ENCODE results near the gene CLCNKA. TPM values are rescaled to one million over a fixed set of nuclear protein-coding genes. Genes with fewer than 3 reads are reported as not detected.

The CLCNKA gene
- polyA plus RNA-seq, 1 of the 3 experiments (the other 2 are of a cell fraction) = 0.03 TPM

GRCh38 chr1:16006010-16006409, 15.8 kb upstream of the CLCNKA start (continued):
- TF ChIP-seq REST (IDR thresholded peaks at IDR 0.05; ENCODE audit: low read depth, low read length) = no peak
- no peak for TF ChIP-seq MXI1 (IDR thresholded peaks at IDR 0.05; ENCODE audit: low read depth, low read length)

- Histone ChIP-seq H3K79me2 (ENCODE audit: insufficient read depth) (no peaks in the 10 kb centered on the region), H3K4me2 (no peak overlapping the region), H3K9ac (no peak overlapping the region), H3K36me3 (replicated peaks in 1 of 2; ENCODE audit: control insufficient read depth in 1 of 2, insufficient read depth in 2 of 2, low read length in 1 of 2) (no peaks in the 10 kb centered on the region), H3K27ac (ENCODE audit: low read depth in 2 of 2, low read length in 1 of 2) (no peak overlapping the region), H3K27me3 (ENCODE audit: insufficient read depth) (no peaks in the 10 kb centered on the region), H3K9me3 (no peaks in the 10 kb centered on the region), H3K9me2 (no peaks in the 10 kb centered on the region), H3K4me1 (ENCODE audit: control insufficient read depth in 1 of 2, insufficient read depth in 2 of 2, low read depth in 1 of 2, low read length in 1 of 2) (no peaks in the 10 kb centered on the region; a peak in 1 of 4 replicates), H2AFZ (ENCODE audit: low read depth) (no peak overlapping the region), H3K4me3 (ENCODE audit: low read depth in 2 of 2, low read length in 1 of 2) (no peak overlapping the region), H3F3A (replicated peaks; ENCODE audit: insufficient read depth) (no peaks in the 10 kb centered on the region), H4K20me1 (ENCODE audit: insufficient read depth) (no peaks in the 10 kb centered on the region)
- DNase-seq = no peak
- POLR2A ChIA-PET = no interaction called here
- WGBS (ENCODE audit: low lambda C conversion rate) = 66% methylated on average over 9 of the region's 9 CpGs
- CTCF ChIA-PET = interaction anchor here (1.0 to 6.1 kb wide), 14 partner anchors 11 to 215 kb away, joined by 3 to 58 read pairs (median 4); partner anchors contain the start of genes FAM131C and HSPB7
- TF ChIP-seq TAF1 (IDR thresholded peaks at IDR 0.05; ENCODE audit: borderline replicate concordance, low read depth, low read length) = no peak
- no peak for TF ChIP-seq REST (IDR thresholded peaks at IDR 0.05; ENCODE audit: low read depth, low read length)
- no peak for TF ChIP-seq MXI1 (IDR thresholded peaks at IDR 0.05; ENCODE audit: low read depth, low read length)
- TF ChIP-seq ELF1 (IDR thresholded peaks at IDR 0.05) = no peak
- no peak for TF ChIP-seq PBX3 (IDR thresholded peaks at IDR 0.05)
- no peak for TF ChIP-seq IRF3 (IDR thresholded peaks at IDR 0.05; ENCODE audit: low read depth, low read length)
- TF ChIP-seq YY1 (IDR thresholded peaks at IDR 0.05; ENCODE audit: low read depth) = no peak
- TF ChIP-seq MEF2A (IDR thresholded peaks at IDR 0.05; ENCODE audit: borderline replicate concordance, low read depth) = no peak
- TF ChIP-seq CTCF (IDR thresholded peaks at IDR 0.05) = peak; percentile 38; the same call in 1 of the 2 replicates
- peak; percentile 19; the same call in 1 of the 2 replicates for TF ChIP-seq RAD21 (IDR thresholded peaks at IDR 0.05; ENCODE audit: low read length)
- no peak for TF ChIP-seq GABPA (IDR thresholded peaks at IDR 0.05; ENCODE audit: low read depth)
- TF ChIP-seq SMC3 (IDR thresholded peaks at IDR 0.05; ENCODE audit: low read depth, low read length) = peak; percentile 7; the same call in 1 of the 2 replicates
- no peak for TF ChIP-seq POLR2AphosphoS5 (IDR thresholded peaks at IDR 0.05; ENCODE audit: low read depth, low read length)
- no peak for TF ChIP-seq FOSL2 (IDR thresholded peaks at IDR 0.05; ENCODE audit: borderline replicate concordance, low read depth)
- TF ChIP-seq TEAD4 (IDR thresholded peaks at IDR 0.05; ENCODE audit: borderline replicate concordance, insufficient read depth) = no peak
- no peak for TF ChIP-seq EP300 (IDR thresholded peaks at IDR 0.05; ENCODE audit: borderline replicate concordance in 1 of 2, low read depth in 1 of 2, low read length in 1 of 2)
Measured at GRCh38 chr1:16006552-16007485, 15.0 kb upstream of the CLCNKA start.
